Loucy (cell line): ENCODE measurements around the gene COMMD8.

ENCODE experiments used
- EZH2phosphoT487 ChIP-seq: fragments of 200-600 bp; IDR thresholded peaks from 2 replicates; pipeline ENCODE4 v1.6.1; 2018; ENCODE audit warnings: antibody characterized with exemption, mild to moderate bottlenecking, moderate library complexity, borderline replicate concordance
- TF ChIP-seq, protein P1 (sequence below): fragments of 200-600 bp; sonication (generic); conservative IDR thresholded peaks from 2 replicates; pipeline ENCODE4 v1.5.1; 2014; ENCODE audit warnings: mild to moderate bottlenecking, antibody characterized with exemption, low read length

- TF ChIP-seq, protein P1, sequence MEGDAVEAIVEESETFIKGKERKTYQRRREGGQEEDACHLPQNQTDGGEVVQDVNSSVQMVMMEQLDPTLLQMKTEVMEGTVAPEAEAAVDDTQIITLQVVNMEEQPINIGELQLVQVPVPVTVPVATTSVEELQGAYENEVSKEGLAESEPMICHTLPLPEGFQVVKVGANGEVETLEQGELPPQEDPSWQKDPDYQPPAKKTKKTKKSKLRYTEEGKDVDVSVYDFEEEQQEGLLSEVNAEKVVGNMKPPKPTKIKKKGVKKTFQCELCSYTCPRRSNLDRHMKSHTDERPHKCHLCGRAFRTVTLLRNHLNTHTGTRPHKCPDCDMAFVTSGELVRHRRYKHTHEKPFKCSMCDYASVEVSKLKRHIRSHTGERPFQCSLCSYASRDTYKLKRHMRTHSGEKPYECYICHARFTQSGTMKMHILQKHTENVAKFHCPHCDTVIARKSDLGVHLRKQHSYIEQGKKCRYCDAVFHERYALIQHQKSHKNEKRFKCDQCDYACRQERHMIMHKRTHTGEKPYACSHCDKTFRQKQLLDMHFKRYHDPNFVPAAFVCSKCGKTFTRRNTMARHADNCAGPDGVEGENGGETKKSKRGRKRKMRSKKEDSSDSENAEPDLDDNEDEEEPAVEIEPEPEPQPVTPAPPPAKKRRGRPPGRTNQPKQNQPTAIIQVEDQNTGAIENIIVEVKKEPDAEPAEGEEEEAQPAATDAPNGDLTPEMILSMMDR, result no peak
- TF ChIP-seq EZH2phosphoT487, result no peak
These were observed 45.4 kb downstream of the COMMD8 start for GRCh38 chr4:47418147-47418546.
